ENCODE data around the gene ACAP1.

DNA sequence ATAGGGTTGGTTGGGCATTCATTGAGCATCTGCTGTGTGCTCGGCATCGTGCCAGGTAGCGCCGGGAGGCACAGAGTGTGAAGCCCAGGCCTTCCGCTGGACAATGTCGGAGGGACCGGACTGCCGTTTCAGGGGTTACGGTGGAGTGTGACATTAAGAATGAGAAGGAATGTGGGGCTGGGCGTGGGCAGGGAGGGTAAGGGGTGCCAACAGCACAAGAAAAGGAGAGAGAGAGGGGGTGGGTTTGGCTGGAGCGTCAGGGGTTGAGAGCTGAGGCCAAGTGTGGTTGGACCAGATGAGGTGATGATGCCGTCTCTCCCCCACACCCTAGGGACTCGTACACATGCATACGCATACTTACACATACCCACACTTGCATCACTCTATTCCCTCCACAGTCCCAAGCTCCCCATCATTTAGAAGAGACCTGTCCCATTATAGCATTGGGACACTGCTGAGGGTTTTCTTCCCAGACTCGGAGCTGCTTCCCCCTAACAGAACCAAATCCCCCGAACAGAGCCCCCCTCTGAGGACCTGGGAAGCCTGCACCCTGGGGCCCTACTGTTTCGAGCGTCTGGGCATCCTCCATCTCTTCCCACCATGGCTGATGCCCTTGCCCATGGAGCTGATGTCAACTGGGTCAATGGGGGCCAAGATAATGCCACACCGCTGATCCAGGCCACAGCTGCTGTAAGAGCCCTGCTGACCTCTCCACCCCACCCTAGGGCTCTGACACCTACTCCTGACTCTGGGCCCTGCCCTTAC is 12.3 kb downstream of the ACAP1 start:
- TF ChIP-seq, protein P1, sequence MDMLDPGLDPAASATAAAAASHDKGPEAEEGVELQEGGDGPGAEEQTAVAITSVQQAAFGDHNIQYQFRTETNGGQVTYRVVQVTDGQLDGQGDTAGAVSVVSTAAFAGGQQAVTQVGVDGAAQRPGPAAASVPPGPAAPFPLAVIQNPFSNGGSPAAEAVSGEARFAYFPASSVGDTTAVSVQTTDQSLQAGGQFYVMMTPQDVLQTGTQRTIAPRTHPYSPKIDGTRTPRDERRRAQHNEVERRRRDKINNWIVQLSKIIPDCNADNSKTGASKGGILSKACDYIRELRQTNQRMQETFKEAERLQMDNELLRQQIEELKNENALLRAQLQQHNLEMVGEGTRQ (CRISPR knock-in tag; IDR thresholded peaks at IDR 0.05), result no peak
- TF ChIP-seq, protein P2, sequence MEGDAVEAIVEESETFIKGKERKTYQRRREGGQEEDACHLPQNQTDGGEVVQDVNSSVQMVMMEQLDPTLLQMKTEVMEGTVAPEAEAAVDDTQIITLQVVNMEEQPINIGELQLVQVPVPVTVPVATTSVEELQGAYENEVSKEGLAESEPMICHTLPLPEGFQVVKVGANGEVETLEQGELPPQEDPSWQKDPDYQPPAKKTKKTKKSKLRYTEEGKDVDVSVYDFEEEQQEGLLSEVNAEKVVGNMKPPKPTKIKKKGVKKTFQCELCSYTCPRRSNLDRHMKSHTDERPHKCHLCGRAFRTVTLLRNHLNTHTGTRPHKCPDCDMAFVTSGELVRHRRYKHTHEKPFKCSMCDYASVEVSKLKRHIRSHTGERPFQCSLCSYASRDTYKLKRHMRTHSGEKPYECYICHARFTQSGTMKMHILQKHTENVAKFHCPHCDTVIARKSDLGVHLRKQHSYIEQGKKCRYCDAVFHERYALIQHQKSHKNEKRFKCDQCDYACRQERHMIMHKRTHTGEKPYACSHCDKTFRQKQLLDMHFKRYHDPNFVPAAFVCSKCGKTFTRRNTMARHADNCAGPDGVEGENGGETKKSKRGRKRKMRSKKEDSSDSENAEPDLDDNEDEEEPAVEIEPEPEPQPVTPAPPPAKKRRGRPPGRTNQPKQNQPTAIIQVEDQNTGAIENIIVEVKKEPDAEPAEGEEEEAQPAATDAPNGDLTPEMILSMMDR (IDR thresholded peaks at IDR 0.05), result no peak
- TF ChIP-seq, protein P3, sequence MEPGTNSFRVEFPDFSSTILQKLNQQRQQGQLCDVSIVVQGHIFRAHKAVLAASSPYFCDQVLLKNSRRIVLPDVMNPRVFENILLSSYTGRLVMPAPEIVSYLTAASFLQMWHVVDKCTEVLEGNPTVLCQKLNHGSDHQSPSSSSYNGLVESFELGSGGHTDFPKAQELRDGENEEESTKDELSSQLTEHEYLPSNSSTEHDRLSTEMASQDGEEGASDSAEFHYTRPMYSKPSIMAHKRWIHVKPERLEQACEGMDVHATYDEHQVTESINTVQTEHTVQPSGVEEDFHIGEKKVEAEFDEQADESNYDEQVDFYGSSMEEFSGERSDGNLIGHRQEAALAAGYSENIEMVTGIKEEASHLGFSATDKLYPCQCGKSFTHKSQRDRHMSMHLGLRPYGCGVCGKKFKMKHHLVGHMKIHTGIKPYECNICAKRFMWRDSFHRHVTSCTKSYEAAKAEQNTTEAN (CRISPR knock-in tag; IDR thresholded peaks at IDR 0.05), result no peak
- TF ChIP-seq, protein P4, sequence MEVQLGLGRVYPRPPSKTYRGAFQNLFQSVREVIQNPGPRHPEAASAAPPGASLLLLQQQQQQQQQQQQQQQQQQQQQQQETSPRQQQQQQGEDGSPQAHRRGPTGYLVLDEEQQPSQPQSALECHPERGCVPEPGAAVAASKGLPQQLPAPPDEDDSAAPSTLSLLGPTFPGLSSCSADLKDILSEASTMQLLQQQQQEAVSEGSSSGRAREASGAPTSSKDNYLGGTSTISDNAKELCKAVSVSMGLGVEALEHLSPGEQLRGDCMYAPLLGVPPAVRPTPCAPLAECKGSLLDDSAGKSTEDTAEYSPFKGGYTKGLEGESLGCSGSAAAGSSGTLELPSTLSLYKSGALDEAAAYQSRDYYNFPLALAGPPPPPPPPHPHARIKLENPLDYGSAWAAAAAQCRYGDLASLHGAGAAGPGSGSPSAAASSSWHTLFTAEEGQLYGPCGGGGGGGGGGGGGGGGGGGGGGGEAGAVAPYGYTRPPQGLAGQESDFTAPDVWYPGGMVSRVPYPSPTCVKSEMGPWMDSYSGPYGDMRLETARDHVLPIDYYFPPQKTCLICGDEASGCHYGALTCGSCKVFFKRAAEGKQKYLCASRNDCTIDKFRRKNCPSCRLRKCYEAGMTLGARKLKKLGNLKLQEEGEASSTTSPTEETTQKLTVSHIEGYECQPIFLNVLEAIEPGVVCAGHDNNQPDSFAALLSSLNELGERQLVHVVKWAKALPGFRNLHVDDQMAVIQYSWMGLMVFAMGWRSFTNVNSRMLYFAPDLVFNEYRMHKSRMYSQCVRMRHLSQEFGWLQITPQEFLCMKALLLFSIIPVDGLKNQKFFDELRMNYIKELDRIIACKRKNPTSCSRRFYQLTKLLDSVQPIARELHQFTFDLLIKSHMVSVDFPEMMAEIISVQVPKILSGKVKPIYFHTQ (CRISPR knock-in tag; IDR thresholded peaks at IDR 0.05), result no peak
